Liver (tissue), 3 donors: ENCODE data around the gene STIM1.

Experiments
- CTCF ChIP-seq: fragments of 150-350 bp; IDR thresholded peaks from 2 replicates; pipeline ENCODE4 v1.5.1; 2017; ENCODE audit warnings: improper control_type of control experiment, low read depth, low read length; ENCODE audit not compliant: missing input control
- FOXA2 ChIP-seq: IDR thresholded peaks from 2 replicates; pipeline ENCODE4 v1.6.1; 2016; ENCODE audit warnings: antibody characterized with exemption
- GABPA ChIP-seq, 2 donors: IDR thresholded peaks in 1 of 2; conservative IDR thresholded peaks in 1 of 2; 2 replicates each; pipeline ENCODE4 v1.6.1; 2016; ENCODE audit warnings: antibody characterized with exemption in 2 of 2, mild to moderate bottlenecking in 1 of 2, moderate library complexity in 1 of 2
- donor health status: healthy.
- donor health status: healthy.

- TF ChIP-seq CTCF: no peak
- TF ChIP-seq FOXA2: no peak
- TF ChIP-seq GABPA (IDR thresholded peaks at IDR 0.05 in 1 of 2, conservative IDR thresholded peaks at IDR 0.05 in 1 of 2): no peak
These were observed 256.4 kb downstream of the STIM1 start for GRCh38 chr11:4111834-4112233.
